ENCODE data around the gene KRTAP13-2.
A peak's percentile ranks its signal among the peaks of the same experiment; 100 is the strongest.

- TF ChIP-seq CTCF (IDR thresholded peaks at IDR 0.05) = peak; percentile 71
- TF ChIP-seq EZH2 (IDR thresholded peaks at IDR 0.05; ENCODE audit: borderline replicate concordance, insufficient read depth, low read depth, low read length, poor library complexity, severe bottlenecking) = no peak
These were observed 31.1 kb downstream of the KRTAP13-2 start for GRCh38 chr21:30340714-30341573.

All from B cell (primary cell).